Type B pancreatic cell (in vitro differentiated cells): ENCODE data around the gene AFDN. TPM values are rescaled to one million over a fixed set of nuclear protein-coding genes. Genes with fewer than 3 reads are reported as not detected.

Experiments
- DNase-seq: peaks from one replicate; pipeline ENCODE4 v3.0.0; 2021; ENCODE audit warnings: mixed read lengths; ENCODE audit not compliant: unreplicated experiment; ENCODE audit errors: extremely low spot score
- H3K27ac Mint-ChIP-seq: 2 replicates; pipeline ENCODE4 v1.8.0; 2021; ENCODE audit warnings: mild to moderate bottlenecking, mixed read lengths
- H3K27me3 Mint-ChIP-seq: 2 replicates; pipeline ENCODE4 v1.8.0; 2021; ENCODE audit warnings: mixed read lengths
- H3K36me3 Mint-ChIP-seq: 2 replicates; pipeline ENCODE4 v1.8.0; 2021; ENCODE audit warnings: mixed read lengths
- H3K4me1 Mint-ChIP-seq: one replicate; pipeline ENCODE4 v1.8.0; 2021; ENCODE audit warnings: mixed read lengths; ENCODE audit not compliant: unreplicated experiment
- H3K4me3 Mint-ChIP-seq: 2 replicates; pipeline ENCODE4 v1.8.0; 2021; ENCODE audit warnings: mild to moderate bottlenecking, mixed read lengths
- H3K9me3 Mint-ChIP-seq: 2 replicates; pipeline ENCODE4 v1.8.0; 2021; ENCODE audit warnings: mixed read lengths
- total RNA-seq: library from RNA; stranded (reverse); gene quantifications from 2 replicates; pipeline ENCODE4 v1.2.1, GENCODE V29; 2021; ENCODE audit warnings: low replicate concordance
- TF ChIP-seq, protein P1 (sequence below): fragments of 200-600 bp; sonication (generic); conservative IDR thresholded peaks from 2 replicates; pipeline ENCODE4 v1.5.0; 2021; ENCODE audit warnings: antibody characterized with exemption, mild to moderate bottlenecking

The AFDN gene
- total RNA-seq, 1 donor from 2014 or later: 154 TPM

DNA sequence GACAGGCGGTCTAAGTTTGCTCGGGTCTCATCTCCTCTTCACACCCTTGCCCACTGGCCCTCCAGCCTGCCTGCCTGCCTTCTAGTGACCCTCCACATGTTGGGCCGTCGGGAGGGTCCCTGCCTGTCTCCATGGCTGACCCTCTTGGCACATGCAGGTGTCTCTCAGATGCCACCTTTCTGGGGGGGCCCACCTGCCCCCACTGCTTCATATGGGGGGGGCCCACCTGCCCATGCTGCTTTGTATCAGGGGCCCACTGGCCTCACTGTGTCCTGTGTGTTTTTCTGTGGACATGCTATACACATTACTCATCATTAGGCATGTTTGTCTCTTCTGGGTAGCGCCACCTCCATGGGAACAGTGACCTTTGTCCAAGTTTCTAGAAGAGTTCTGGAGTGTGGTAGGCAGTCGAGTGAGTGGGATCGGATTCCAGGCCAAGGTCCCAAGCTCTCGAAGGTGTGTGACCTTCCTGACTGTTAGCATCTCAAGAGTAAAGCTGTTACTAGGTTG, 130.3 kb downstream of the AFDN start:
- Mint-ChIP-seq H3K9me3 (no peaks in the 10 kb centered on the region), H3K4me1 (peaks cover 9% of the 10 kb centered on the region), H3K4me3 (no peak overlapping the region), H3K27me3 (no peaks in the 10 kb centered on the region), H3K27ac (peak overlapping the region; percentile 12), H3K36me3 (peaks cover 24% of the 10 kb centered on the region)
- TF ChIP-seq, protein P1, sequence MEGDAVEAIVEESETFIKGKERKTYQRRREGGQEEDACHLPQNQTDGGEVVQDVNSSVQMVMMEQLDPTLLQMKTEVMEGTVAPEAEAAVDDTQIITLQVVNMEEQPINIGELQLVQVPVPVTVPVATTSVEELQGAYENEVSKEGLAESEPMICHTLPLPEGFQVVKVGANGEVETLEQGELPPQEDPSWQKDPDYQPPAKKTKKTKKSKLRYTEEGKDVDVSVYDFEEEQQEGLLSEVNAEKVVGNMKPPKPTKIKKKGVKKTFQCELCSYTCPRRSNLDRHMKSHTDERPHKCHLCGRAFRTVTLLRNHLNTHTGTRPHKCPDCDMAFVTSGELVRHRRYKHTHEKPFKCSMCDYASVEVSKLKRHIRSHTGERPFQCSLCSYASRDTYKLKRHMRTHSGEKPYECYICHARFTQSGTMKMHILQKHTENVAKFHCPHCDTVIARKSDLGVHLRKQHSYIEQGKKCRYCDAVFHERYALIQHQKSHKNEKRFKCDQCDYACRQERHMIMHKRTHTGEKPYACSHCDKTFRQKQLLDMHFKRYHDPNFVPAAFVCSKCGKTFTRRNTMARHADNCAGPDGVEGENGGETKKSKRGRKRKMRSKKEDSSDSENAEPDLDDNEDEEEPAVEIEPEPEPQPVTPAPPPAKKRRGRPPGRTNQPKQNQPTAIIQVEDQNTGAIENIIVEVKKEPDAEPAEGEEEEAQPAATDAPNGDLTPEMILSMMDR: no peak
- DNase-seq: no peak

DNA sequence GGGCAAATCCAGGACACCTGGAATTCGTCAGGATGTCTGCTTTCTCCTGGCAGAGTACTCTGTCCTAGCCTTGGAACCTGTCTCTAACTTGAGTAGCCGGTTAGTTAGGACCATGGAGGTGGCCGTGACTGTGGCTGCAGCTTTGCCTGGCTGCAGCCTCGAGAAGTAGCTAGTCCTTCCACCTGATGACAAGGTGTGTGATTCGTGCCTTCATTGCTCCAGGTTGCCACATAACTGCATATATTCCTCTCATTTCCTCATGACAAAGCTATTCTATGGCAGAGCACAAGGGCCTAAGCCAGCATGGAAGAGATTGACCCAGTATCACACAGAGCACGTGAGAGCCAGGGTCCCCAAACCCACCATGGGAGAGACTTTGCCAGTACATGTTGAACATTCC, 130.9 kb downstream of the AFDN start:
- H3K27ac Mint-ChIP-seq: no peak overlapping the region
- peaks cover 9% of the 10 kb centered on the region for H3K4me1 Mint-ChIP-seq

DNA sequence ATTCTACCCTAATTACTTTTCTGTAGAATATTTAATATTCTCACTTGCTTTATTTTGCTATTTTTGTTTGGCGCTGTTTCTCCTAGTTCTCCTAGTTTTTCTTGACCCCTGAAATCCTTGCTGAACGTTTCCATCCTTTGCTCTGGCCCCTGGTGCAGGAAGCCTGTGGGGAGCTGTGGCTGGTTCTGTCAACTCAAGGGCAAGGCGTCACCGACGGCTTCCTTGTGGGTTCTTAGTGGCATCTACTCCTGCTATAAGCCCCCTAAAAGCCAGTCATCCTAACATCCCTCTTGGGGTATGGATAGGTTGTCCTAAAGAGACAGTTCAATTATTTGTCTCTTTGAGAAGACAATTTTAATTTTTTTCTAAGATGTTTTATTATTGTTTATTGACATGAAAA, 133.9 kb downstream of the AFDN start:
- no peak overlapping the region for H3K4me3 Mint-ChIP-seq
- no peaks in the 10 kb centered on the region for H3K27me3 Mint-ChIP-seq
- no peak for DNase-seq
- H3K4me1 Mint-ChIP-seq: peaks cover 22% of the 10 kb centered on the region
- no peak overlapping the region for H3K27ac Mint-ChIP-seq
- TF ChIP-seq, protein P1: no peak
- H3K36me3 Mint-ChIP-seq: peaks cover 29% of the 10 kb centered on the region
- no peaks in the 10 kb centered on the region for H3K9me3 Mint-ChIP-seq

More for the DNA sequence above, 130.9 kb downstream of the AFDN start:
- Mint-ChIP-seq H3K36me3 (peaks cover 23% of the 10 kb centered on the region), H3K27me3 (no peaks in the 10 kb centered on the region), H3K9me3 (no peaks in the 10 kb centered on the region), H3K4me3 (no peak overlapping the region)
- DNase-seq: no peak
- TF ChIP-seq, protein P1: no peak

DNA sequence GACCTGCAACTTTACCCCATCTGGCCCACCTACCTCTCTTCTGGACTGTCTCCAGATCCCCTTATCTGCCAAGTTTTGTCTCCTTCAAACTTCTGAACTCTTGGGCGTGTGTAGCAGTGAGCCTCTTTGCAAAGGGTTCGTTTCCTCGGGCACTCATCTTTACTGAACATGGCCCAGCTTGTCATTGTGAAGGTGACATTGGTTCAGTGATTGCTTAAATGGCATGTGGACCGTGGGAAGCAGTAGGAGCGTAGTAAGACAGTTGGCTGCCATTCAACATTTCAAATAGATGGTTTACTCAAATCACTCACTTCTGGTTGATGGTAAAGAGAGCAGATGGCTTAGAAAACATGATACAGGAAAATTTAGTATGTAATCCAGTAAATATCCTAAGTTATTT, 136.0 kb downstream of the AFDN start:
- DNase-seq: no peak
- peaks cover 41% of the 10 kb centered on the region for H3K36me3 Mint-ChIP-seq
- H3K4me3 Mint-ChIP-seq: no peak overlapping the region
- peaks cover 30% of the 10 kb centered on the region for H3K4me1 Mint-ChIP-seq
- no peaks in the 10 kb centered on the region for H3K27me3 Mint-ChIP-seq
- H3K27ac Mint-ChIP-seq: no peak overlapping the region
- TF ChIP-seq, protein P1: no peak
- no peaks in the 10 kb centered on the region for H3K9me3 Mint-ChIP-seq

DNA sequence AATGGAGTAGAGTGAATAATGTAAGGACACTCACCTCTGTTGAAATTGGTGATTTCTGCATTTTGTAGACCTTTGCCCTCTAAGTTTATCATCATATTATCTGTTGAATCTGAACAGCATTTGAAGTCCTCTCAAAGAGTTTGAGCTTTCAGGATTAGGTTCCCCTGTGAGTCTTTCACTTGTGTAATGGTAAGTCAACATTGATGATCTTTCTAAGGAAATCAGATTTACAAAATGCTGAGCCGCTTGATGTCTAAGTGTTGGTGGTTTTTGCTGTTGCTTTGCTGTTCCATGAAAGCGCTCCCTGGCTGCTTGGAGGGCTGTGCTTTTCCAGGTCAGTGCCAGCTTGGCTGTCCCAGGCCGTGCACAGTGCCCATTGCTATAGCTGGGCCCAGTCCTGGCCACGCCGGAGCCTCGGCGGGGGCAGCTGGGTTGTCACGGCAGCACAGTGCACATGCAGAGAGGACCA, 136.9 kb downstream of the AFDN start:
- DNase-seq: no peak
- TF ChIP-seq, protein P1: no peak
- Mint-ChIP-seq H3K9me3 (no peaks in the 10 kb centered on the region), H3K27ac (peak overlapping the region; percentile 52), H3K27me3 (no peaks in the 10 kb centered on the region), H3K4me3 (no peak overlapping the region), H3K36me3 (peaks cover 49% of the 10 kb centered on the region), H3K4me1 (peaks cover 27% of the 10 kb centered on the region)
